NCI-H2107 treated with DMSO at 0.1 percent for 48 hours (cell line): ENCODE data around the gene NAA15.
"Not testable (repeated sequence)": the region's sequence is repeated elsewhere in the genome, so short reads cannot be mapped to it uniquely, and the experiment has no call there.

Source experiments
- DNase-seq: peaks from one replicate; lab custom pipeline; 2025; ENCODE audit not compliant: unreplicated experiment; lab: John Stamatoyannopoulos, UW

The NAA15 gene

GRCh38 chr4:139301113-139301820, at the start of gene NAA15:
Gene NAA15 (plus strand): TSS chr4:139301505. CDS start chr4:139301778, 273 bp downstream.
- peak; percentile 83 for DNase-seq

- no peak for DNase-seq
These were observed 48.3 kb upstream of the NAA15 start for GRCh38 chr4:139253046-139253445.

- DNase-seq: no peak
These were observed 47.6 kb upstream of the NAA15 start for GRCh38 chr4:139253713-139254112.

- not testable (repeated sequence) for DNase-seq
These were observed 45.7 kb upstream of the NAA15 start for GRCh38 chr4:139255581-139255980.

- DNase-seq: no peak
These were observed 45.0 kb upstream of the NAA15 start for GRCh38 chr4:139256349-139256748.

GRCh38 chr4:139265654-139266053, 35.7 kb upstream of the NAA15 start:
- no peak for DNase-seq

GRCh38 chr4:139266208-139266582, 35.1 kb upstream of the NAA15 start:
- no peak for DNase-seq

- DNase-seq: no peak
These were observed 34.6 kb upstream of the NAA15 start for GRCh38 chr4:139266583-139267257.

GRCh38 chr4:139267301-139267700, 34.0 kb upstream of the NAA15 start:
- no peak for DNase-seq

GRCh38 chr4:139273835-139274234, 27.5 kb upstream of the NAA15 start:
- no peak for DNase-seq

- no peak for DNase-seq
These were observed 26.5 kb upstream of the NAA15 start for GRCh38 chr4:139274790-139275189.

- no peak for DNase-seq
These were observed 26.0 kb upstream of the NAA15 start for GRCh38 chr4:139275281-139275735.

GRCh38 chr4:139278485-139278884, 22.8 kb upstream of the NAA15 start:
- DNase-seq: no peak

- no peak for DNase-seq
These were observed 22.2 kb upstream of the NAA15 start for GRCh38 chr4:139278912-139279759.

- DNase-seq: no peak
These were observed 21.3 kb upstream of the NAA15 start, which contains the start of gene MGARP for GRCh38 chr4:139279760-139280620. Gene MGARP (minus strand): TSS chr4:139280225. CDS start chr4:139280158, 67 bp downstream.

GRCh38 chr4:139282065-139282720, 19.1 kb upstream of the NAA15 start:
- DNase-seq: no peak

GRCh38 chr4:139282721-139283075, 18.6 kb upstream of the NAA15 start:
- DNase-seq: no peak

- DNase-seq: no peak
These were observed 15.1 kb upstream of the NAA15 start for GRCh38 chr4:139286186-139286698.

- peak; percentile 56 for DNase-seq
These were observed 5.9 kb upstream of the NAA15 start for GRCh38 chr4:139295206-139295941.
